IPS DF 4.7 (cell line): ENCODE results near the gene PEPD.

ENCODE experiments used
- DNase-seq: peaks from one replicate; pipeline ENCODE4 v3.0.0-alpha.2; 2013; ENCODE audit warnings: low spot score; ENCODE audit errors: extremely low read depth

The PEPD gene

GRCh38 chr19:33546656-33547055 is 25.1 kb upstream of the PEPD start:
- no peak for DNase-seq

- no peak for DNase-seq
Observed at GRCh38 chr19:33545217-33545981, 23.8 kb upstream of the PEPD start.

GRCh38 chr19:33535226-33535625 is 13.6 kb upstream of the PEPD start:
- DNase-seq, result no peak

GRCh38 chr19:33532859-33533460 is 11.4 kb upstream of the PEPD start:
- DNase-seq, result no peak

- DNase-seq, result no peak
Observed at GRCh38 chr19:33530842-33531241, 9.3 kb upstream of the PEPD start.

GRCh38 chr19:33530296-33530695 is 8.7 kb upstream of the PEPD start:
- no peak for DNase-seq

GRCh38 chr19:33529094-33529676 is 7.6 kb upstream of the PEPD start:
- no peak for DNase-seq

GRCh38 chr19:33528404-33528803 is 6.8 kb upstream of the PEPD start:
- no peak for DNase-seq

GRCh38 chr19:33527125-33527524 is 5.5 kb upstream of the PEPD start:
- DNase-seq, result no peak

GRCh38 chr19:33524024-33524664 is 2.6 kb upstream of the PEPD start:
- DNase-seq, result no peak

GRCh38 chr19:33523167-33523566 is 1.6 kb upstream of the PEPD start:
- no peak for DNase-seq

- DNase-seq, result no peak
Observed at GRCh38 chr19:33522371-33522662, 726 bp upstream of the PEPD start.

GRCh38 chr19:33520844-33521479 is 629 bp downstream of the PEPD start:
- DNase-seq, result no peak

GRCh38 chr19:33520048-33520643 is 1.4 kb downstream of the PEPD start:
- no peak for DNase-seq

- DNase-seq, result no peak
Observed at GRCh38 chr19:33519416-33519815, 2.2 kb downstream of the PEPD start.

GRCh38 chr19:33518541-33518940 is 3.0 kb downstream of the PEPD start:
- no peak for DNase-seq

GRCh38 chr19:33517922-33518321 is 3.7 kb downstream of the PEPD start:
- DNase-seq, result no peak

GRCh38 chr19:33515921-33516320 is 5.7 kb downstream of the PEPD start:
- no peak for DNase-seq

- no peak for DNase-seq
Observed at GRCh38 chr19:33514885-33515551, 6.6 kb downstream of the PEPD start.

- no peak for DNase-seq
Observed at GRCh38 chr19:33513424-33513823, 8.2 kb downstream of the PEPD start.

- DNase-seq, result no peak
Observed at GRCh38 chr19:33512580-33513137, 8.9 kb downstream of the PEPD start.
